Fibroblast of lung (primary cell): Measurements from ENCODE around the gene PKD2L1. TPM values are rescaled to one million over a fixed set of nuclear protein-coding genes. Genes with fewer than 3 reads are reported as not detected.

Experiments
- DNase-seq, 2 donors: peaks; one replicate each; pipeline versions ENCODE4 v3.0.0 to v3.0.0-alpha.2; 2010; ENCODE audit warnings: low read depth in 2 of 2
- H2AFZ ChIP-seq: 2 replicates; pipeline ENCODE4 v1.5.1; 2012; ENCODE audit warnings: low read length, control low read depth, inconsistent platforms
- H3K27ac ChIP-seq: 2 replicates; pipeline ENCODE4 v1.5.1; 2011; ENCODE audit warnings: low read length, control low read depth; ENCODE audit not compliant: insufficient read depth
- H3K27me3 ChIP-seq: 2 replicates; pipeline ENCODE4 v1.5.1; 2011; ENCODE audit warnings: mild to moderate bottlenecking, low read length; ENCODE audit not compliant: control insufficient read depth, insufficient read depth
- H3K36me3 ChIP-seq: 2 replicates; pipeline ENCODE4 v1.5.1; 2011; ENCODE audit warnings: low read length; ENCODE audit not compliant: control insufficient read depth, insufficient read depth
- H3K4me1 ChIP-seq: 2 replicates; pipeline ENCODE4 v1.5.1; 2011; ENCODE audit warnings: low read length; ENCODE audit not compliant: control insufficient read depth, insufficient read depth; ENCODE audit errors: extremely low read depth
- H3K4me2 ChIP-seq: 2 replicates; pipeline ENCODE4 v1.5.1; 2011; ENCODE audit warnings: low read length, control low read depth; ENCODE audit not compliant: insufficient read depth; ENCODE audit errors: extremely low read depth
- H3K4me3 ChIP-seq, 4 experiments: fragments of 200-600 bp in 1 of 4; sonication (generic) in 1 of 4; replicated peaks in 1 of 4; 2 replicates each; pipeline ENCODE4 v1.5.1; 2011 to 2016; ENCODE audit warnings: low read length in 4 of 4, low read depth in 3 of 4, mild to moderate bottlenecking in 3 of 4, control low read depth in 2 of 4, inconsistent platforms in 1 of 4, mixed read lengths in 1 of 4; ENCODE audit not compliant: insufficient read depth in 1 of 4; ENCODE audit errors: control extremely low read depth in 1 of 4
- H3K79me2 ChIP-seq: 2 replicates; pipeline ENCODE4 v1.5.1; 2012; ENCODE audit warnings: mild to moderate bottlenecking, low read length, inconsistent platforms; ENCODE audit not compliant: control insufficient read depth, insufficient read depth
- H3K9ac ChIP-seq: 2 replicates; pipeline ENCODE4 v1.5.1; 2011; ENCODE audit warnings: mild to moderate bottlenecking, low read length, control low read depth; ENCODE audit not compliant: insufficient read depth
- H3K9me3 ChIP-seq: 2 replicates; pipeline ENCODE4 v1.5.1; 2012; ENCODE audit warnings: low read depth, low read length; ENCODE audit not compliant: control insufficient read depth, insufficient read depth
- H4K20me1 ChIP-seq: 2 replicates; pipeline ENCODE4 v1.5.1; 2011; ENCODE audit warnings: low read length; ENCODE audit not compliant: control insufficient read depth, insufficient read depth; ENCODE audit errors: extremely low read depth
- EZH2 ChIP-seq: IDR thresholded peaks from 2 replicates; pipeline ENCODE4 v1.5.1; 2012; ENCODE audit warnings: low read length, control low read depth, mild to moderate bottlenecking; ENCODE audit errors: missing control alignments
- polyA plus RNA-seq, 2 donors: library from polyadenylated mRNA; depleted of rRNA in 1 of 2; stranded (reverse) in 1 of 2; unstranded in 1 of 2; fragments of >200 nt; gene quantifications; 2 replicates each; pipeline ENCODE4 v1.2.1, GENCODE V29; 2011 to 2012; ENCODE audit warnings: missing spikeins in 1 of 2
- total RNA-seq: library from RNA; depleted of rRNA; stranded (reverse); fragments of >200 nt; gene quantifications from 2 replicates; pipeline ENCODE4 v1.2.1, GENCODE V29; 2014
- TF ChIP-seq, protein P1 (sequence below), 2 donors: IDR thresholded peaks in 1 of 2; conservative IDR thresholded peaks in 1 of 2; 1 replicate in 1 of 2; 2 replicates in 1 of 2; pipeline ENCODE4 v1.5.1; 2011 to 2012; ENCODE audit warnings: low read length in 2 of 2, control low read depth in 1 of 2, inconsistent platforms in 1 of 2, low read depth in 1 of 2, mild to moderate bottlenecking in 1 of 2

PKD2L1 gene
- total and polyA plus RNA-seq, 2 donors (not counting 1 experiment from before 2014, with no cell fraction given) = not detected

DNA sequence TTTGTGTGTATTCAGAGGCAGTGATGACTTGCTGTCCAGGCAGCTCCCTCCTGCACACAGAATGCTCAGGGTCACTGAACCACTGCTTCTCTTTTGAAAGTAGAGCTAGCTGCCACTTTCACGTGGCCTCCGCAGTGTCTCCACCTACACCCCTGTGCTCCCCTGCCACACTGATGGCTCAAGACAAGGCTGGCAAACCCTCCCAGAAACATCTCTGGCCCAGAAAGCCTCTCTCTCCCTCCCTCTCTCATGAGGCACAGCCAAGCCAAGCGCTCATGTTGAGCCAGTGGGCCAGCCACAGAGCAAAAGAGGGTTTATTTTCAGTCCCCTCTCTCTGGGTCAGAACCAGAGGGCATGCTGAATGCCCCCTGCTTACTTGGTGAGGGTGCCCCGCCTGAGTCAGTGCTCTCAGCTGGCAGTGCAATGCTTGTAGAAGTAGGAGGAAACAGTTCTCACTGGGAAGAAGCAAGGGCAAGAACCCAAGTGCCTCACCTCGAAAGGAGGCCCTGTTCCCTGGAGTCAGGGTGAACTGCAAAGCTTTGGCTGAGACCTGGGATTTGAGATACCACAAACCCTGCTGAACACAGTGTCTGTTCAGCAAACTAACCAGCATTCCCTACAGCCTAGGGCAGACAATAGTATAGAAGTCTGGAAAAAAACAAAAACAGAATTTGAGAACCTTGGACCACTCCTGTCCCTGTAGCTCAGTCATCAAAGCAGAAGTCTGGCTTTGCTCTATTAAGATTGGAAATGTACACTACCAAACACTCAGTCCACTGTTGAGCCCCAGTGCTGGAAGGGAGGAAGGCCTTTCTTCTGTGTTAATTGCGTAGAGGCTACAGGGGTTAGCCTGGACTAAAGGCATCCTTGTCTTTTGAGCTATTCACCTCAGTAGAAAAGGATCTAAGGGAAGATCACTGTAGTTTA lies 32.8 kb upstream of the PKD2L1 start:
- no peak for TF ChIP-seq EZH2
- TF ChIP-seq, protein P1, sequence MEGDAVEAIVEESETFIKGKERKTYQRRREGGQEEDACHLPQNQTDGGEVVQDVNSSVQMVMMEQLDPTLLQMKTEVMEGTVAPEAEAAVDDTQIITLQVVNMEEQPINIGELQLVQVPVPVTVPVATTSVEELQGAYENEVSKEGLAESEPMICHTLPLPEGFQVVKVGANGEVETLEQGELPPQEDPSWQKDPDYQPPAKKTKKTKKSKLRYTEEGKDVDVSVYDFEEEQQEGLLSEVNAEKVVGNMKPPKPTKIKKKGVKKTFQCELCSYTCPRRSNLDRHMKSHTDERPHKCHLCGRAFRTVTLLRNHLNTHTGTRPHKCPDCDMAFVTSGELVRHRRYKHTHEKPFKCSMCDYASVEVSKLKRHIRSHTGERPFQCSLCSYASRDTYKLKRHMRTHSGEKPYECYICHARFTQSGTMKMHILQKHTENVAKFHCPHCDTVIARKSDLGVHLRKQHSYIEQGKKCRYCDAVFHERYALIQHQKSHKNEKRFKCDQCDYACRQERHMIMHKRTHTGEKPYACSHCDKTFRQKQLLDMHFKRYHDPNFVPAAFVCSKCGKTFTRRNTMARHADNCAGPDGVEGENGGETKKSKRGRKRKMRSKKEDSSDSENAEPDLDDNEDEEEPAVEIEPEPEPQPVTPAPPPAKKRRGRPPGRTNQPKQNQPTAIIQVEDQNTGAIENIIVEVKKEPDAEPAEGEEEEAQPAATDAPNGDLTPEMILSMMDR (conservative IDR thresholded peaks at IDR 0.05 in 1 of 2, IDR thresholded peaks at IDR 0.05 in 1 of 2; ENCODE audit: low read depth in 1 of 2, low read length in 2 of 2) = no peak
- peaks cover 3% of the 10 kb centered on the region for H3K4me1 ChIP-seq
- no peaks in the 10 kb centered on the region for H3K79me2 ChIP-seq
- no peak overlapping the region for H3K4me2 ChIP-seq
- peaks cover 6% of the 10 kb centered on the region for H3K36me3 ChIP-seq
- no peaks in the 10 kb centered on the region for H4K20me1 ChIP-seq
- H3K27ac ChIP-seq = no peak overlapping the region
- no peaks in the 10 kb centered on the region for H3K9me3 ChIP-seq
- no peak overlapping the region for H3K4me3 ChIP-seq
- no peak overlapping the region for H2AFZ ChIP-seq
- no peaks in the 10 kb centered on the region for H3K27me3 ChIP-seq
- no peak overlapping the region for H3K9ac ChIP-seq
- peak in 1 of 2 donors; percentile 45 for DNase-seq

- Histone ChIP-seq H4K20me1 (no peaks in the 10 kb centered on the region), H3K79me2 (peaks cover 2% of the 10 kb centered on the region), H3K27me3 (no peaks in the 10 kb centered on the region), H3K9ac (no peak overlapping the region), H3K4me3 (no peak overlapping the region), H3K9me3 (no peaks in the 10 kb centered on the region), H3K27ac (no peak overlapping the region), H2AFZ (no peak overlapping the region), H3K4me1 (peaks cover 5% of the 10 kb centered on the region), H3K36me3 (peaks cover 17% of the 10 kb centered on the region), H3K4me2 (no peak overlapping the region)
- TF ChIP-seq, protein P1 (conservative IDR thresholded peaks at IDR 0.05 in 1 of 2, IDR thresholded peaks at IDR 0.05 in 1 of 2; ENCODE audit: low read depth in 1 of 2, low read length in 2 of 2) = no peak
- no peak for DNase-seq
These were observed 30.2 kb upstream of the PKD2L1 start for GRCh38 chr10:100360234-100360633.

- no peak overlapping the region for H3K4me2 ChIP-seq
- no peak overlapping the region for H3K4me3 ChIP-seq
- no peaks in the 10 kb centered on the region for H3K27me3 ChIP-seq
- peaks cover 2% of the 10 kb centered on the region for H3K79me2 ChIP-seq
- no peak overlapping the region for H2AFZ ChIP-seq
- no peak overlapping the region for H3K27ac ChIP-seq
- no peaks in the 10 kb centered on the region for H3K9me3 ChIP-seq
- no peaks in the 10 kb centered on the region for H4K20me1 ChIP-seq
- no peak for DNase-seq
- TF ChIP-seq, protein P1 (conservative IDR thresholded peaks at IDR 0.05 in 1 of 2, IDR thresholded peaks at IDR 0.05 in 1 of 2; ENCODE audit: low read depth in 1 of 2, low read length in 2 of 2) = no peak
- TF ChIP-seq EZH2 = no peak
- H3K36me3 ChIP-seq = peaks cover 17% of the 10 kb centered on the region
- peaks cover 2% of the 10 kb centered on the region for H3K4me1 ChIP-seq
- no peak overlapping the region for H3K9ac ChIP-seq
These were observed 29.6 kb upstream of the PKD2L1 start for GRCh38 chr10:100359529-100360150.
